ENCODE measurements around the gene MSL3. TPM values are rescaled to one million over a fixed set of nuclear protein-coding genes. Genes with fewer than 3 reads are reported as not detected.

The MSL3 gene
- total RNA-seq, 3 donors from 2014 or later (not counting 1 experiment from before 2014, with no cell fraction given), result 63.0 to 64.9 (median 63.3) TPM

DNA sequence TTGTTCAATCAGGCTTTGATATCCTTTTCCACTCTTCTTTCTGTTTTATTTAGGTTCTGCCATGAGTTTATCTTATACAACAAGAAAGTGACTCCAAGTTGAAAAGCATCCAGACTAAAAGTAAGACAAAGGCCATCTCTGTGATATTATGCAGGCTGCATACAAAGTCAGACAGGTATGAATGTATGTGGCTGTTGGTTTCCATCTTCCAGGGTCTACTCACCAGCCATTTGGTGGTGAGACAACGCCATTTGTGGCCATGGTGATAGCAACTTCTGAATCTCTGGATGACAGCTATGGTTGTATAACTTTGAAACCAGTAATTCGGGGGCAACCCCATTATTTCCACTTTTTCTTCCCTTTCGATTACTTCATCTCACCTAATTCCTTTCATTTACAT, 17.2 kb upstream of the MSL3 start:
- ATAC-seq (no peak), DNase-seq (no peak)
- H3K27ac Mint-ChIP-seq, result no peak overlapping the region
- H3K27ac ChIP-seq (ENCODE audit: low read length), result no peak overlapping the region
- no peak overlapping the region for H3K4me3 Mint-ChIP-seq
- H3K4me3 ChIP-seq (ENCODE audit: low read length), result no peak overlapping the region
- intact Hi-C loops (cut with micrococcal nuclease), result no loop called here
- no peaks in the 10 kb centered on the region for H3K4me1 Mint-ChIP-seq
- H3K4me1 ChIP-seq (ENCODE audit: control insufficient read depth, insufficient read depth, low read length), result no peaks in the 10 kb centered on the region
- 50% methylated on average over 1 of the region's 3 CpGs for WGBS (ENCODE audit: insufficient coverage)
- no peaks in the 10 kb centered on the region for H3K36me3 ChIP-seq (ENCODE audit: control insufficient read depth, insufficient read depth, low read length)
- no peaks in the 10 kb centered on the region for H3K9me3 Mint-ChIP-seq
- H3K9me3 ChIP-seq (ENCODE audit: control insufficient read depth, insufficient read depth, low read length), result no peaks in the 10 kb centered on the region
- no peak for TF ChIP-seq CTCF (IDR thresholded peaks at IDR 0.05)
- H3K36me3 Mint-ChIP-seq, result no peaks in the 10 kb centered on the region
- H3K27me3 ChIP-seq (ENCODE audit: control insufficient read depth, insufficient read depth, low read length), result no peaks in the 10 kb centered on the region
- peaks cover 12 to 40% of the 10 kb centered on the region in 2 donors for H3K27me3 Mint-ChIP-seq (ENCODE audit: low read depth in 2 of 2)

- H3K4me3 Mint-ChIP-seq, result no peak overlapping the region
- no peak for ATAC-seq
- TF ChIP-seq CTCF (IDR thresholded peaks at IDR 0.05), result no peak
- no peaks in the 10 kb centered on the region for H3K36me3 Mint-ChIP-seq
- Histone ChIP-seq H3K36me3 (ENCODE audit: control insufficient read depth, insufficient read depth, low read length) (no peaks in the 10 kb centered on the region), H3K27ac (ENCODE audit: low read length) (no peak overlapping the region), H3K9me3 (ENCODE audit: control insufficient read depth, insufficient read depth, low read length) (no peaks in the 10 kb centered on the region), H3K27me3 (ENCODE audit: control insufficient read depth, insufficient read depth, low read length) (no peaks in the 10 kb centered on the region), H3K4me1 (ENCODE audit: control insufficient read depth, insufficient read depth, low read length) (no peaks in the 10 kb centered on the region), H3K4me3 (ENCODE audit: low read length) (no peak overlapping the region)
- no peak for DNase-seq
- peaks cover 12 to 33% of the 10 kb centered on the region in 2 donors for H3K27me3 Mint-ChIP-seq (ENCODE audit: low read depth in 2 of 2)
- H3K9me3 Mint-ChIP-seq, result no peaks in the 10 kb centered on the region
- H3K4me1 Mint-ChIP-seq, result no peaks in the 10 kb centered on the region
- H3K27ac Mint-ChIP-seq, result no peak overlapping the region
- intact Hi-C loops (cut with micrococcal nuclease), result no loop called here
- 94% methylated on average over 2 of the region's 2 CpGs for WGBS (ENCODE audit: insufficient coverage)
Measured at GRCh38 chrX:11741574-11741973, 16.5 kb upstream of the MSL3 start.

GRCh38 chrX:11745881-11746280, 12.2 kb upstream of the MSL3 start:
- no peak overlapping the region for H3K27ac Mint-ChIP-seq
- no peak for DNase-seq
- no peak for TF ChIP-seq CTCF (IDR thresholded peaks at IDR 0.05)
- H3K36me3 Mint-ChIP-seq, result no peaks in the 10 kb centered on the region
- H3K4me3 ChIP-seq (ENCODE audit: low read length), result no peak overlapping the region
- no peak overlapping the region for H3K27ac ChIP-seq (ENCODE audit: low read length)
- H3K27me3 Mint-ChIP-seq (ENCODE audit: low read depth in 2 of 2), result peaks cover 10 to 19% of the 10 kb centered on the region in 2 donors
- no peaks in the 10 kb centered on the region for H3K9me3 ChIP-seq (ENCODE audit: control insufficient read depth, insufficient read depth, low read length)
- H3K4me3 Mint-ChIP-seq, result no peak overlapping the region
- H3K27me3 ChIP-seq (ENCODE audit: control insufficient read depth, insufficient read depth, low read length), result no peaks in the 10 kb centered on the region
- no peaks in the 10 kb centered on the region for H3K4me1 Mint-ChIP-seq
- H3K9me3 Mint-ChIP-seq, result no peaks in the 10 kb centered on the region
- H3K36me3 ChIP-seq (ENCODE audit: control insufficient read depth, insufficient read depth, low read length), result no peaks in the 10 kb centered on the region
- ATAC-seq, result no peak
- intact Hi-C loops (cut with micrococcal nuclease), result no loop called here
- no peaks in the 10 kb centered on the region for H3K4me1 ChIP-seq (ENCODE audit: control insufficient read depth, insufficient read depth, low read length)
- 69% methylated on average over 2 of the region's 2 CpGs for WGBS (ENCODE audit: insufficient coverage)

DNA sequence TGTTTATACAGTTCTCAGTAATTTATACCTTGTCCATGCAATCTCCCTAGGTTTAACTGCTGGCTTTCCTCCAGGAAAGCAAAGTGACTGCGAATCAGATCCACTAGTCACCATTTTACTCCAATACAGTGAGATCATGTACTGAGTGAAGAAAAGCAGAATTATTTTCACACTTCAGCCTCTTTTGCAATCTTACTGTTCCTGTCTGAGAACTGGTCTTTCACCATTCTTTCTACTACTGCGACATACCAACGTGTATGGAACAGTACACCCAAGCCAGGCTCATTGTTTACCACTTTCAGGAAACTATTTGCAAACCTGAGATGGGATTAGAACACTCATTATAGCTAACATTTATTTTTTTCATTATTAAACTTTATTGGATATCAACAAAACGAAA, 8.0 kb upstream of the MSL3 start:
- no peak overlapping the region for H3K4me3 Mint-ChIP-seq
- 77% methylated on average over 2 of the region's 4 CpGs for WGBS (ENCODE audit: insufficient coverage)
- no peaks in the 10 kb centered on the region for H3K4me1 Mint-ChIP-seq

More for the DNA sequence above, 8.0 kb upstream of the MSL3 start:
- DNase-seq (no peak), ATAC-seq (no peak)
- Mint-ChIP-seq H3K36me3 (no peaks in the 10 kb centered on the region), H3K27me3 (ENCODE audit: low read depth in 2 of 2) (peaks cover 7 to 18% of the 10 kb centered on the region in 2 donors), H3K9me3 (no peaks in the 10 kb centered on the region), H3K27ac (no peak overlapping the region)
- TF ChIP-seq CTCF (IDR thresholded peaks at IDR 0.05), result no peak
- H3K36me3 ChIP-seq (ENCODE audit: control insufficient read depth, insufficient read depth, low read length), result no peaks in the 10 kb centered on the region
- H3K9me3 ChIP-seq (ENCODE audit: control insufficient read depth, insufficient read depth, low read length), result no peaks in the 10 kb centered on the region
- H3K4me1 ChIP-seq (ENCODE audit: control insufficient read depth, insufficient read depth, low read length), result no peaks in the 10 kb centered on the region
- no peaks in the 10 kb centered on the region for H3K27me3 ChIP-seq (ENCODE audit: control insufficient read depth, insufficient read depth, low read length)
- H3K27ac ChIP-seq (ENCODE audit: low read length), result no peak overlapping the region
- no peak overlapping the region for H3K4me3 ChIP-seq (ENCODE audit: low read length)
- intact Hi-C loops (cut with micrococcal nuclease), result no loop called here
